ENCODE data around the gene OGFRL1. TPM values are rescaled to one million over a fixed set of nuclear protein-coding genes. Genes with fewer than 3 reads are reported as not detected.

Gene OGFRL1
- total RNA-seq, 1 donor from 2014 or later = 7.1 TPM

DNA sequence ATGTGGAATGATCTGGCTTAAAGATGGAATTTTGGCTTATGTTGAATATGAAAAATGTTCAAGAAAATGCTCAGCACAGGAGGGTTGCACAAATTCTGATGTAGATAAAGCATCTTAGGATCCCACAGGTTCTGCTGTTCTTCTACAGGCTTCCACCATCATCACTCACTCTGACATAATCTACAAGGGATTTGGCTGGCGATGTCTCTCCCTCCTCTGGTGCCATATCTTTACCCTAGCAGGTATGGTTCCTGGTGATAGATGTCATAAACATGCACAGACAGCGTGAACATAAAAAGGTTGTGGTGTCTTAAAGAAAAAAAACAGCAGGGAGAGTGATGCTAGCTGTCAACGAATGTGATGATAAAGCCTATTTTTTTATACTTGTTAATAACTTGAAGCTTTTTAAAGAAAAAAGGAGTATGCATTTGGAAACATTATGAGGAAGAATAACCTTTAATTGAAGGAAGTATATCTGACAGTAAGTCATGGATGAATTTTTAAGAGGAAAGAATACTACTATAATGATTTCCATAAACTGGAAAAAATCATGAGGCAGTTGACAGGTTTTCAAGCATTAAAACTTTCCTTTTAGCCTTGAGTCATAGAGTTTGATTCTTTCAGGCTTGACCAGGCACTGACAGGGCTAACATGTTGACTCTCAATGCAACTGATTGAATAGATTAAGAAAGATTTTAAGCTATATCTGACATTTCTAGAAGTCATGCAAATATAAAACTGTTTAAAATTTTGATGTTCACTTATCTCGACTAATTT, 50.1 kb downstream of the OGFRL1 start:
- intact Hi-C loops (cut with micrococcal nuclease) = no loop called here
- no peaks in the 10 kb centered on the region for H3K36me3 ChIP-seq
- DNase-seq = no peak
- H3K4me1 ChIP-seq = peaks cover 37% of the 10 kb centered on the region
- H3K27me3 ChIP-seq (ENCODE audit: low read depth) = no peaks in the 10 kb centered on the region
- no peak overlapping the region for H3K4me3 ChIP-seq
- no peak for TF ChIP-seq CTCF (IDR thresholded peaks at IDR 0.05; ENCODE audit: borderline replicate concordance)
- no peaks in the 10 kb centered on the region for H3K9me3 ChIP-seq (replicated peaks)
- H3K27ac ChIP-seq (replicated peaks) = no peak overlapping the region

GRCh38 chr6:71342772-71343171, 54.2 kb downstream of the OGFRL1 start:
- no peak for TF ChIP-seq CTCF (IDR thresholded peaks at IDR 0.05; ENCODE audit: borderline replicate concordance)
- Histone ChIP-seq H3K4me1 (peaks cover 17% of the 10 kb centered on the region), H3K4me3 (no peak overlapping the region), H3K36me3 (no peaks in the 10 kb centered on the region), H3K9me3 (replicated peaks) (no peaks in the 10 kb centered on the region), H3K27ac (replicated peaks) (peak overlapping the region; percentile 36), H3K27me3 (ENCODE audit: low read depth) (no peaks in the 10 kb centered on the region)
- intact Hi-C loops (cut with micrococcal nuclease) = loop anchor here (10.0 kb wide), 2 partner anchors 48 to 328 kb away; no protein-coding TSS in a partner anchor
- no peak for DNase-seq

- no peak for TF ChIP-seq CTCF (IDR thresholded peaks at IDR 0.05; ENCODE audit: borderline replicate concordance)
- no peak for DNase-seq
- intact Hi-C loops (cut with micrococcal nuclease) = loop anchor here (5.0 to 10.0 kb wide), 3 partner anchors 51 to 331 kb away; no protein-coding TSS in a partner anchor
These were observed 57.1 kb downstream of the OGFRL1 start for GRCh38 chr6:71345476-71346333.

DNA sequence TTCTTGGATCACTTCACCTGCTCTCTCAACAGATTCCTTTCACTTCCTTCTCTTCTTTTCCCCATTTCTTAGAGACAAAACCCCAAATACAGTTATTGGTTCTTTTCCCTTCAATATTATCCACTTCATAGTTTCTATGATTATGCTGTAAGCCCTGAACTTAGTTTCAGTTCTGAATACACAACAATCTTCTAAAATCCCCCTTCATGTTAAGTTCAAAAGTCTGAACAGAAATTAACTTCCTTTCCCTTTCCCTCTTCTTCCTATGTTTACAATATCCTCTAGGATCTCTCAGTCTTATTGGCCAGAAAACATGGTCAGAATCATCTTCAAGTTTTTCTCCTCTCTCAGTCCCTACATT, 57.7 kb downstream of the OGFRL1 start:
- no peak overlapping the region for H3K27ac ChIP-seq (replicated peaks)
- H3K27me3 ChIP-seq (ENCODE audit: low read depth) = no peaks in the 10 kb centered on the region
- DNase-seq = no peak
- H3K9me3 ChIP-seq (replicated peaks) = no peaks in the 10 kb centered on the region
- no peaks in the 10 kb centered on the region for H3K36me3 ChIP-seq
- intact Hi-C loops (cut with micrococcal nuclease) = loop anchor here (5.0 to 10.0 kb wide), 3 partner anchors 52 to 332 kb away; no protein-coding TSS in a partner anchor
- H3K4me1 ChIP-seq = peaks cover 37% of the 10 kb centered on the region
- no peak for TF ChIP-seq CTCF (IDR thresholded peaks at IDR 0.05; ENCODE audit: borderline replicate concordance)
- H3K4me3 ChIP-seq = no peak overlapping the region

More at GRCh38 chr6:71345476-71346333, 57.1 kb downstream of the OGFRL1 start:
- H3K4me3 ChIP-seq = no peak overlapping the region
- H3K27me3 ChIP-seq (ENCODE audit: low read depth) = no peaks in the 10 kb centered on the region
- H3K36me3 ChIP-seq = no peaks in the 10 kb centered on the region
- no peaks in the 10 kb centered on the region for H3K9me3 ChIP-seq (replicated peaks)
- no peak overlapping the region for H3K27ac ChIP-seq (replicated peaks)
- H3K4me1 ChIP-seq = peaks cover 30% of the 10 kb centered on the region

DNA sequence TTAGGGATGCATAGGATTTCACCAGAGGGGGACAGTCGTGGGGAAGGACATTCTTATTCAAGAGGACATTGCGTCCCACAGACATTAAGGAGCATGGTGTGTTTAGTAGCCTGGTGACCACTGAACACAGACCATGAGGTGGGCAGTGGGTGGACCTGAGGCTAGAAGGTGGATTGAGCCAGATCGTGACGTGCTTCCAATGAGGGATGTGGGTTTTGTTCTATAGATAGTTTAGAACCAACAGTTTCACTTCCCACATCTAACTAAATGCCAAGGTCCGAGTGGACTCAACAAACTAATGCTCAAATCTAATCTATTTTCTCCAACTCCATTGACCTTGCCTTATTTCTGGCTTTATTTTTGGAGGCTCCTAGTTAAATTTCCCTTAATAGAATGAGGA, 58.5 kb downstream of the OGFRL1 start:
- H3K4me1 ChIP-seq = peaks cover 41% of the 10 kb centered on the region
- H3K36me3 ChIP-seq = no peaks in the 10 kb centered on the region
- TF ChIP-seq CTCF (IDR thresholded peaks at IDR 0.05; ENCODE audit: borderline replicate concordance) = no peak
- no peak overlapping the region for H3K27ac ChIP-seq (replicated peaks)
- DNase-seq = no peak
- no peak overlapping the region for H3K4me3 ChIP-seq
- intact Hi-C loops (cut with micrococcal nuclease) = loop anchor here (5.0 to 10.0 kb wide), 3 partner anchors 52 to 332 kb away; no protein-coding TSS in a partner anchor
- H3K27me3 ChIP-seq (ENCODE audit: low read depth) = no peaks in the 10 kb centered on the region
- no peaks in the 10 kb centered on the region for H3K9me3 ChIP-seq (replicated peaks)
